Vagina (tissue), 2 donors: ENCODE data around the gene PHACTR4.
"Not testable (repeated sequence)": the region's sequence is repeated elsewhere in the genome, so short reads cannot be mapped to it uniquely, and the experiment has no call there.

Experiments used
- POLR2AphosphoS5 ChIP-seq, 2 donors: sonication (generic); formaldehyde crosslinking; IDR thresholded peaks; one replicate each; pipeline ENCODE4 v1.9.0; 2017; ENCODE audit warnings: antibody characterized with exemption in 2 of 2, mild to moderate bottlenecking in 2 of 2, low read depth in 1 of 2; ENCODE audit not compliant: insufficient read depth in 1 of 2
- TF ChIP-seq, protein P1 (sequence below), 3 experiments: fragments of 450-650 bp in 2 of 3; fragments of 200-600 bp in 1 of 3; sonication (generic) in 1 of 3; IDR thresholded peaks; one replicate each; pipeline ENCODE4 v1.5.1; 2017 to 2019; ENCODE audit warnings: antibody characterized with exemption in 3 of 3, mild to moderate bottlenecking in 2 of 3, moderate library complexity in 2 of 3

DNA sequence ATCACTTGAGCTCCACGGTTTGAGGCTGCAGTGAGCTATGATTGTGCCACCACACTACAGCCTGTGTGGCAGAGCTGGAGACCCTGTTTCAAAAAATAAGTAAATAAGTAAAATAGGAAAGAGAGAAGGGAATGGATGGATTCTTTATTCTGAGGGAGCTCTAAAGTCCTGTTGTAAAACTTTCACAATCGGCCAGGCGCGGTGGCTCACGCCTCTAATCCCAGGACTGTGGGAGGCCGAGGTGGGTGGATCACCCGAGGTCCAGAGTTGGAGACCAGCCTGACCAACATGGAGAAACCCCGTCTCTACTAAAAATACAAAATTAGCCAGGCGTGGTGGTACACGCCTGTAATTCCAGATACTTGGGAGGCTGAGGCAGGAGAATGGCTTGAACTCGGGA is 6.1 kb downstream of the PHACTR4 start:
- TF ChIP-seq, protein P1, sequence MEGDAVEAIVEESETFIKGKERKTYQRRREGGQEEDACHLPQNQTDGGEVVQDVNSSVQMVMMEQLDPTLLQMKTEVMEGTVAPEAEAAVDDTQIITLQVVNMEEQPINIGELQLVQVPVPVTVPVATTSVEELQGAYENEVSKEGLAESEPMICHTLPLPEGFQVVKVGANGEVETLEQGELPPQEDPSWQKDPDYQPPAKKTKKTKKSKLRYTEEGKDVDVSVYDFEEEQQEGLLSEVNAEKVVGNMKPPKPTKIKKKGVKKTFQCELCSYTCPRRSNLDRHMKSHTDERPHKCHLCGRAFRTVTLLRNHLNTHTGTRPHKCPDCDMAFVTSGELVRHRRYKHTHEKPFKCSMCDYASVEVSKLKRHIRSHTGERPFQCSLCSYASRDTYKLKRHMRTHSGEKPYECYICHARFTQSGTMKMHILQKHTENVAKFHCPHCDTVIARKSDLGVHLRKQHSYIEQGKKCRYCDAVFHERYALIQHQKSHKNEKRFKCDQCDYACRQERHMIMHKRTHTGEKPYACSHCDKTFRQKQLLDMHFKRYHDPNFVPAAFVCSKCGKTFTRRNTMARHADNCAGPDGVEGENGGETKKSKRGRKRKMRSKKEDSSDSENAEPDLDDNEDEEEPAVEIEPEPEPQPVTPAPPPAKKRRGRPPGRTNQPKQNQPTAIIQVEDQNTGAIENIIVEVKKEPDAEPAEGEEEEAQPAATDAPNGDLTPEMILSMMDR (IDR thresholded peaks at IDR 0.05): not testable (repeated sequence)
- not testable (repeated sequence) for TF ChIP-seq POLR2AphosphoS5 (IDR thresholded peaks at IDR 0.05; ENCODE audit: insufficient read depth in 1 of 2, low read depth in 1 of 2)
